H1 (cell line): ENCODE data around the gene MUS81. TPM values are rescaled to one million over a fixed set of nuclear protein-coding genes. Genes with fewer than 3 reads are reported as not detected.
A peak's percentile ranks its signal among the peaks of the same experiment; 100 is the strongest.

Experiments
- CTCF ChIA-PET: fragments of 300-600 bp; sonication (Branson Sonifier 250); formaldehyde crosslinking; loops from one replicate; lab custom pipeline; 2021; ENCODE audit not compliant: partially characterized antibody; lab: Charles Lee
- POLR2A ChIA-PET: fragments of 300-600 bp; sonication (Branson Sonifier 250); formaldehyde crosslinking; loops from one replicate; lab custom pipeline; 2021; ENCODE audit warnings: inconsistent platforms; ENCODE audit not compliant: partially characterized antibody; lab: Charles Lee
- DNase-seq, 2 experiments: peaks; one replicate each; pipeline versions ENCODE4 v3.0.0 to v3.0.0-alpha.2; 2010 to 2022; ENCODE audit warnings: low spot score in 2 of 2, low read depth in 1 of 2, mixed read lengths in 1 of 2
- FAIRE-seq: peaks from 2 replicates; lab custom pipeline; 2011; peaks lifted over from hg19 to GRCh38; lab: Jason Lieb, UNC
- H2AFZ ChIP-seq: 2 replicates; pipeline ENCODE4 v1.8.1; 2012; ENCODE audit warnings: low read length, inconsistent platforms
- H2AK5ac ChIP-seq: 2 replicates; pipeline ENCODE4 v1.6.1; 2013; ENCODE audit warnings: low read depth, low read length
- H2BK120ac ChIP-seq: replicated peaks from 2 replicates; pipeline ENCODE3; 2013; ENCODE audit warnings: low read depth, low read length, inconsistent platforms
- H2BK12ac ChIP-seq: 2 replicates; pipeline ENCODE4 v1.6.1; 2013; ENCODE audit warnings: low read depth, low read length
- H2BK15ac ChIP-seq: 2 replicates; pipeline ENCODE4 v1.6.1; 2013; ENCODE audit warnings: low read length
- H2BK20ac ChIP-seq: 2 replicates; pipeline ENCODE4 v1.6.1; 2013; ENCODE audit warnings: low read length
- H2BK5ac ChIP-seq: 2 replicates; pipeline ENCODE4 v1.6.1; 2013; ENCODE audit warnings: low read depth, low read length
- H3K14ac ChIP-seq: 2 replicates; pipeline ENCODE4 v1.6.1; 2013; ENCODE audit warnings: inconsistent platforms; ENCODE audit not compliant: insufficient read length
- H3K18ac ChIP-seq: 2 replicates; pipeline ENCODE4 v1.6.1; 2013; ENCODE audit warnings: low read length; ENCODE audit errors: extremely low read depth
- H3K23ac ChIP-seq: 2 replicates; pipeline ENCODE4 v1.6.1; 2013; ENCODE audit warnings: inconsistent platforms; ENCODE audit not compliant: insufficient read length
- H3K23me2 ChIP-seq: 2 replicates; pipeline ENCODE4 v1.6.1; 2013; ENCODE audit warnings: low read depth, low read length
- H3K27ac ChIP-seq: 2 replicates; pipeline ENCODE4 v1.6.1; 2011; ENCODE audit warnings: low read depth, low read length, inconsistent platforms
- H3K27me3 ChIP-seq, 4 experiments: replicated peaks in 1 of 4; 1 replicate in 1 of 4; 2 replicates in 3 of 4; pipeline versions ENCODE4 v1.6.1 to v1.8.1; 2011 to 2013; ENCODE audit warnings: low read length in 3 of 4, mild to moderate bottlenecking in 3 of 4, inconsistent platforms in 2 of 4, mixed read lengths in 2 of 4, moderate library complexity in 1 of 4; ENCODE audit not compliant: control insufficient read depth in 3 of 4, insufficient read depth in 3 of 4; ENCODE audit errors: extremely low read depth in 1 of 4
- H3K36me3 ChIP-seq, 4 experiments: 2 replicates each; pipeline versions ENCODE4 v1.6.1 to v1.8.1; 2011 to 2013; ENCODE audit warnings: mild to moderate bottlenecking in 4 of 4, low read length in 3 of 4, moderate library complexity in 2 of 4, control low read depth in 1 of 4, inconsistent platforms in 1 of 4; ENCODE audit not compliant: insufficient read depth in 4 of 4, control insufficient read depth in 2 of 4
- H3K4ac ChIP-seq: replicated peaks from 2 replicates; pipeline ENCODE3; 2013; ENCODE audit warnings: low read length, low read depth, mixed read lengths, inconsistent platforms; ENCODE audit not compliant: insufficient read length
- H3K4me1 ChIP-seq, 4 experiments: replicated peaks in 1 of 4; 1 replicate in 1 of 4; 2 replicates in 3 of 4; pipeline versions ENCODE4 v1.6.1 to v1.8.1; 2011 to 2013; ENCODE audit warnings: low read length in 3 of 4, inconsistent platforms in 2 of 4, mixed read lengths in 1 of 4; ENCODE audit not compliant: insufficient read depth in 4 of 4, control insufficient read depth in 3 of 4
- H3K4me2 ChIP-seq, 2 experiments: 2 replicates each; pipeline versions ENCODE4 v1.6.1 to v1.8.1; 2011 to 2013; ENCODE audit warnings: low read depth in 2 of 2, low read length in 2 of 2, control low read depth in 1 of 2, inconsistent platforms in 1 of 2, mild to moderate bottlenecking in 1 of 2; ENCODE audit not compliant: insufficient read depth in 1 of 2
- H3K4me3 ChIP-seq, 4 experiments: fragments of 200-600, 300-600 bp in 1 of 4; sonication (generic), shearing (Covaris generic), sonication (Bioruptor Twin) in 1 of 4; 2 replicates each; pipeline versions ENCODE4 v1.5.1 to v1.8.1; 2011 to 2016; ENCODE audit warnings: low read length in 4 of 4, low read depth in 3 of 4, control low read depth in 2 of 4, inconsistent platforms in 2 of 4, mild to moderate bottlenecking in 2 of 4, mixed read lengths in 1 of 4, moderate library complexity in 1 of 4; ENCODE audit not compliant: insufficient read depth in 2 of 4; ENCODE audit errors: extremely low read depth in 1 of 4
- H3K56ac ChIP-seq: replicated peaks from 2 replicates; pipeline ENCODE3; 2013; ENCODE audit warnings: low read depth, mild to moderate bottlenecking, mixed read lengths, low read length, inconsistent platforms; ENCODE audit not compliant: insufficient read length
- H3K79me1 ChIP-seq: 2 replicates; pipeline ENCODE4 v1.6.1; 2013; ENCODE audit warnings: low read depth, low read length, control low read depth
- H3K79me2 ChIP-seq, 2 experiments: 2 replicates each; pipeline versions ENCODE4 v1.6.1 to v1.8.1; 2012 to 2013; ENCODE audit warnings: low read length in 2 of 2, mild to moderate bottlenecking in 2 of 2, inconsistent platforms in 1 of 2; ENCODE audit not compliant: insufficient read depth in 2 of 2, control insufficient read depth in 1 of 2
- H3K9ac ChIP-seq, 4 experiments: replicated peaks in 1 of 4; 1 replicate in 1 of 4; 2 replicates in 3 of 4; pipeline versions ENCODE4 v1.6.1 to v1.8.1; 2011 to 2013; ENCODE audit warnings: low read depth in 3 of 4, low read length in 3 of 4, control low read depth in 2 of 4, mild to moderate bottlenecking in 2 of 4, moderate library complexity in 2 of 4, inconsistent platforms in 1 of 4; ENCODE audit errors: extremely low read depth in 1 of 4
- H3K9me3 ChIP-seq, 2 experiments: 2 replicates each; pipeline versions ENCODE4 v1.6.1 to v1.8.1; 2012 to 2013; ENCODE audit warnings: mild to moderate bottlenecking in 2 of 2, moderate library complexity in 2 of 2, control low read depth in 1 of 2, inconsistent platforms in 1 of 2, low read depth in 1 of 2, low read length in 1 of 2, mixed read lengths in 1 of 2; ENCODE audit not compliant: insufficient read depth in 2 of 2
- H4K20me1 ChIP-seq, 2 experiments: replicated peaks in 1 of 2; 2 replicates each; pipeline versions ENCODE3 to v1.8.1; 2011 to 2013; ENCODE audit warnings: inconsistent platforms in 2 of 2, low read length in 2 of 2, mild to moderate bottlenecking in 1 of 2; ENCODE audit not compliant: insufficient read depth in 2 of 2, control insufficient read depth in 1 of 2
- H4K5ac ChIP-seq: 2 replicates; pipeline ENCODE4 v1.6.1; 2013; ENCODE audit warnings: low read length, low read depth, mixed read lengths, inconsistent platforms; ENCODE audit not compliant: insufficient read length
- H4K8ac ChIP-seq: 2 replicates; pipeline ENCODE4 v1.8.0; 2013; ENCODE audit warnings: mild to moderate bottlenecking, moderate library complexity, low read length, inconsistent platforms; ENCODE audit not compliant: insufficient read depth; ENCODE audit errors: extremely low read depth
- H4K91ac ChIP-seq: replicated peaks from 2 replicates; pipeline ENCODE3; 2013; ENCODE audit warnings: low read length, mixed read lengths, inconsistent platforms; ENCODE audit not compliant: insufficient read length
- KDM4A ChIP-seq: IDR thresholded peaks from one replicate; pipeline ENCODE4 v1.7.1; 2012; ENCODE audit warnings: low read depth, mild to moderate bottlenecking, moderate library complexity, low read length, inconsistent platforms; ENCODE audit not compliant: severe bottlenecking
- POLR2A ChIP-seq, 2 experiments: IDR thresholded peaks; 1 replicate in 1 of 2; 2 replicates in 1 of 2; pipeline ENCODE4 v1.6.1; 2011; ENCODE audit warnings: low read depth in 2 of 2, low read length in 2 of 2, mild to moderate bottlenecking in 2 of 2; ENCODE audit errors: control extremely low read depth in 1 of 2
- POLR2AphosphoS5 ChIP-seq: IDR thresholded peaks from 2 replicates; pipeline ENCODE4 v1.6.1; 2011; ENCODE audit warnings: low read depth, low read length
- RAD21 ChIP-seq, 2 experiments: IDR thresholded peaks in 1 of 2; conservative IDR thresholded peaks in 1 of 2; 2 replicates each; pipeline ENCODE4 v1.6.1; 2011; ENCODE audit warnings: low read depth in 2 of 2, low read length in 2 of 2, improper control_type of control experiment in 1 of 2, inconsistent platforms in 1 of 2, mild to moderate bottlenecking in 1 of 2, moderate library complexity in 1 of 2
- SP4 ChIP-seq: IDR thresholded peaks from 2 replicates; pipeline ENCODE4 v1.6.1; 2012; ENCODE audit warnings: low read length, inconsistent platforms
- WGBS, 2 experiments: shearing (Covaris generic) in 1 of 2; methylation state at CpG; one replicate each; pipeline versions ENCODE4 v1.1.6 to v1.1.7; 2013 to 2015; ENCODE audit warnings: low lambda C conversion rate in 2 of 2, mixed read lengths in 2 of 2, inconsistent platforms in 1 of 2, low coverage in 1 of 2, missing lambda C conversion rate in 1 of 2; ENCODE audit not compliant: insufficient replicate concordance in 2 of 2, insufficient coverage in 1 of 2, insufficient read length in 1 of 2; ENCODE audit errors: extremely low coverage in 1 of 2, missing lambda C conversion rate in 1 of 2; 5-methylcytosine and 5-hydroxymethylcytosine counted together
- polyA plus RNA-seq, 7 experiments: library from polyadenylated mRNA; depleted of rRNA in 3 of 7; stranded (reverse) in 5 of 7; unstranded in 2 of 7; fragments of >200 nt in 5 of 7; fragments of 200-250 nt in 2 of 7; gene quantifications; 1 replicate in 5 of 7; 2 replicates in 1 of 7; 4 replicates in 1 of 7; pipeline versions ENCODE4 v1.2.1 to v1.2.3, GENCODE V29; 2011 to 2013; ENCODE audit warnings: missing spikeins in 2 of 7, mixed read lengths in 2 of 7
- total RNA-seq: library from RNA; stranded (reverse); fragmentation: NEBNext Ultra II Directional; extraction: Animal tissue kit (Norgen Biotek cat#: 25700); gene quantifications from 2 replicates; pipeline ENCODE4 v1.2.1, GENCODE V29; 2021

MUS81 gene
- total and polyA plus RNA-seq, 2 of the 8 experiments (the other 6 are each of a cell fraction or from before 2014, with no cell fraction given): 30.2 to 31.5 TPM

- CTCF ChIA-PET: interaction anchor here (2.2 to 8.6 kb wide), 2 partner anchors 14 to 29 kb away, joined by 8 to 71 read pairs; partner anchors contain the start of gene EFEMP2
- Histone ChIP-seq H2BK15ac (no peak overlapping the region), H3K36me3 (peaks cover 17 to 34% (median 31%) of the 10 kb centered on the region in 4 experiments)
Measured at GRCh38 chr11:65855927-65856363, 4.3 kb upstream of the MUS81 start.

More at GRCh38 chr11:65855927-65856363, 4.3 kb upstream of the MUS81 start:
- Histone ChIP-seq H2AK5ac (no peak overlapping the region), H3K4me3 (peak overlapping the region; percentile 86 to 96 (median 91); a peak in 7 of 8 replicates), H3K9me3 (peaks cover 4 to 8% of the 10 kb centered on the region in 2 experiments; a peak in 2 of 4 replicates), H3K79me2 (peaks cover 15 to 36% of the 10 kb centered on the region in 2 experiments), H3K79me1 (peaks cover 20% of the 10 kb centered on the region), H4K5ac (no peak overlapping the region), H3K9ac (no peak overlapping the region; a peak in 1 of 7 replicates), H2BK120ac (no peak overlapping the region), H2AFZ (no peak overlapping the region), H3K4me2 (peak overlapping the region; percentile 83 to 84; a peak in 3 of 4 replicates), H3K18ac (no peak overlapping the region), H3K23me2 (peaks cover 13% of the 10 kb centered on the region), H4K20me1 (peaks cover 29 to 30% of the 10 kb centered on the region in 2 experiments), H3K27ac (no peak overlapping the region), H2BK12ac (no peak overlapping the region), H3K23ac (no peak overlapping the region), H3K4ac (no peak overlapping the region), H4K91ac (no peak overlapping the region), H3K4me1 (peaks cover 0 to 9% (median under 1%) of the 10 kb centered on the region in 4 experiments; a peak in 4 of 7 replicates), H2BK5ac (no peak overlapping the region), H3K27me3 (no peaks in the 10 kb centered on the region), H3K56ac (no peak overlapping the region), H4K8ac (no peak overlapping the region), H2BK20ac (no peak overlapping the region), H3K14ac (no peak overlapping the region)
- no peak for DNase-seq
- no peak for FAIRE-seq
- POLR2A ChIA-PET: interaction anchor here (0.5 to 39.7 kb wide), 5 partner anchors 0 to 356 kb away, joined by 3 to 1071 read pairs (median 4); partner anchors contain the start of genes CCDC85B, CFL1, CTSW and EFEMP2
- TF ChIP-seq KDM4A (no peak), POLR2A (IDR thresholded peaks at IDR 0.05; ENCODE audit: control extremely low read depth in 1 of 2, low read depth in 2 of 2, low read length in 2 of 2) (peak in 1 of 2 experiments; percentile 22; a peak in 2 of 3 replicates), SP4 (no peak), RAD21 (IDR thresholded peaks at IDR 0.05 in 1 of 2, conservative IDR thresholded peaks at IDR 0.05 in 1 of 2; ENCODE audit: low read depth in 2 of 2, low read length in 2 of 2) (no peak), POLR2AphosphoS5 (peak; percentile 61)
- 99% methylated on average over 14 of the region's 15 CpGs; no CpG with 5 or more reads in 1 of the 2 experiments for WGBS, 2 experiments
